ENCODE measurements around the gene XRCC1.
"Not testable (repeated sequence)": the region's sequence is repeated elsewhere in the genome, so short reads cannot be mapped to it uniquely, and the experiment has no call there.

Gene XRCC1

GRCh38 chr19:43599635-43600295 lies 24.4 kb upstream of the XRCC1 start:
- no peak for DNase-seq

DNA sequence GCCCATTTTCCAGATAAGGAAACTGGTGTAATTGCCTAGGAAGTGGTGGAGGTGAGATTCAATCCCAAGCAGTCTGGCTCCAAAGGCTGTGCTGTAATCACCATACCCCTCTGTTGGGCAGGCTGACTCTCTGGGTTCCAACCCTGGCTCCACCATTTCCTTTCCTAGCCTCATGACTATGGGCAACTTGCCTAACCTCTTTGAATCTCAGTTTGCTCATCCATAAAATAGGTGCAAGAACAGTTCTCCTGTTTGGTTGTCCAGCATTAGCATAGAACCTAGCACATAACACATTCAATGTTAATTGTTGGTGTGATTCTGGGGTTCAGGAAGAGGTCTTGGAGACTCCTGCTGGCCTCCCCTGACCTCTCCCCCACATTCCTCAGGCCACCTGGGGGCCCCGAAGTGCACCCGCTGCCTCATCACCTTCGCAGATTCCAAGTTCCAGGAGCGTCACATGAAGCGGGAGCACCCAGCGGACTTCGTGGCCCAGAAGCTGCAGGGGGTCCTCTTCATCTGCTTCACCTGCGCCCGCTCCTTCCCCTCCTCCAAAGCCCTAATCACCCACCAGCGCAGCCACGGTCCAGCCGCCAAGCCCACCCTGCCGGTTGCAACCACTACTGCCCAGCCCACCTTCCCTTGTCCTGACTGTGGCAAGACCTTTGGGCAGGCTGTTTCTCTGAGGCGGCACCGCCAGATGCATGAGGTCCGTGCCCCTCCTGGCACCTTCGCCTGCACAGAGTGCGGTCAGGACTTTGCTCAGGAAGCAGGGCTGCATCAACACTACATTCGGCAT lies 23.3 kb upstream of the XRCC1 start:
- no peak for DNase-seq

- DNase-seq: no peak
These were observed 22.5 kb upstream of the XRCC1 start for GRCh38 chr19:43597876-43598275.

DNA sequence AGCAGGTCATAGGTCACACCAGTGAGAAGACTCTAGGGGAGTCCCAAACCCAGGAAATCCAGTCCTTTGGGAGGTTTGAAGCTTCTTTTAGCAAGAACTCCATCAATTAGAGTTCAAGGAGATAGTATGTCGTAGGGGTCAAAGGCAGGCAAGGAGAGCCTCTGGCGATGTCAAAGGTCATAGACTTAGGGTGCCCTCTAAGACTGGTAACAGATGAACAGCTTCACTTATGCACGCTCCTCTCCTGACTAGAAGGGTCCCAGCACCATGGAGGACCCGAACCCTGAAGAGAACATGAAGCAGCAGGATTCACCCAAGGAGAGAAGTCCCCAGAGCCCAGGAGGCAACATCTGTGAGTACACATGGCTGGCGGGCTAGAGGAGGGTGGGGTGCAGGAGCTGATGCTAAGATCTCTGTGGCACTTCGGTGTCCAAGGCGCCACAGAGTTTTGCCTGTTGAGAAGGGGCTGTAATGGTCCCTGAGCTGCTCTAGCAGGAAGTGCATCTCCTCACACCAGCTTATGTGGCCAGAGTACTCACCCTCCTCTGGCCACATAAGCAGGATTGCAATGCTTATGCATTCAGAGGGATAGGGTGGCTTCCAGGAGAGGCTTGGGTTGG lies 21.6 kb upstream of the XRCC1 start:
- peak; percentile 22 to 32 for DNase-seq

DNA sequence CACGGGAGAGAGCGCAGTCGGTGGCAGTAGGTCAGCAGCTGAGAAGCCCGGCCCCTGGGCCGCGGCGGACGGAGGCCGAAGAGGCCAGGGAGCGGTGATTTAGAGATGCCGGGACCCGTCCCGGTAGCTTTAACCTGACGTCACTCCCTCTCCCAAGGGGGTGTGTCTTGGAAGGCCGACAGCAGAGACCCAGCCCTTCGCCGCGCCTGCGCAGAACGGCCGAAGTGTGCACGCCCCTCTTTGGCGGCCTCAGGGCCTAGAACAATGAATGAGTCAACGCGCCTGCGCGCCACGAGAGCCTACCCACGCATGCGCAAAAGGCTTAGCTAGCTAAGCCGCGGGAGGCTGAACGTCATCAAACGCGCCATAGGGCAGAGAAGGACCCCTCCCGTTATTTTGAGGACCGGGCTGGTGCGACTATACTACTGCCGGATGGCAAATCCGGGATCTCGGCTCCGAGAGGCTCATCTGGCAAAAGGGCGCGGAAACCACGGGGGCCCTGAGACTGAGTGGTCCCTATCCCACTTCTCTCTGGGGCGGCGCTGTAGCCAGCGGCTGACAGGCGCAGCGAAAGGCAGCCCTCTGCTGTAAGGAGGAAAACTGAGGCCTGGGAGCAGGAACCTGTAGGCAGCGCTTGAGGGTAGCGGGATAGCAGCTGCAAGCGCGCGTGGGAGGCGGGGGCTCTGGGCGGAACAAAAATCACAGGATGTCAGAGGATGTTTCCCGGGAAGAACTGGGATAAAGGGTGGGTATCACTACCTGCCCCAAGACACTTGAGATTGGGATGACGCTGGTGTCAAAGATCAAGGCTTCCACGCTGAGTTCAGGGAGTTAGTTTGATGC lies 20.9 kb upstream of the XRCC1 start, which contains the start of the genes IRGQ and ZNF576:
IRGQ (minus strand) TSS at position 136 of the 843 bp plus-strand sequence. CDS start 796 bp downstream, outside the sequence.
ZNF576 (plus strand) TSS at position 597 of the 843 bp plus-strand sequence. CDS start 514 bp downstream, outside the sequence.
- DNase-seq: peak; percentile 100

DNA sequence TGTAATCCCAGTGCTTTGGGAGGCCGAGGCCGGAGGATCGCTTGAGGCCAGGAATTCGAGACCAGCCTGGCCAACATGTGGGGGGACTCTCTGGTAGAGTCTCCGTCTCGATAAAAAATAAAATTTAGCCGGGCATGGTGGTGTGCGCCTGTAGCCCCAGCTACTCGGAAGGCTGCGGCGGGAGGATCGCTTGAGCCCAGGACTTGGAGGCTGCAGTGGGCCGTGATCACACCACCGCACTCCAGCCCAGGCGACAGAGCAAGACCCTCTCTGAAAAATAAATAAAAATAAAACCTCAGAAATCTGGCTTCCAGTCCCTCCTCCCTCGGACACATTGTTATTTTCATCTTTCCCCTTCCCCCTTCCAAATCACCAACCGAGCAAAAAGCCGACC lies 20.3 kb upstream of the XRCC1 start:
- DNase-seq: no peak

GRCh38 chr19:43594710-43595604 lies 19.6 kb upstream of the XRCC1 start:
- DNase-seq: peak; percentile 79 to 84

GRCh38 chr19:43594081-43594697 lies 18.9 kb upstream of the XRCC1 start:
- no peak for DNase-seq

DNA sequence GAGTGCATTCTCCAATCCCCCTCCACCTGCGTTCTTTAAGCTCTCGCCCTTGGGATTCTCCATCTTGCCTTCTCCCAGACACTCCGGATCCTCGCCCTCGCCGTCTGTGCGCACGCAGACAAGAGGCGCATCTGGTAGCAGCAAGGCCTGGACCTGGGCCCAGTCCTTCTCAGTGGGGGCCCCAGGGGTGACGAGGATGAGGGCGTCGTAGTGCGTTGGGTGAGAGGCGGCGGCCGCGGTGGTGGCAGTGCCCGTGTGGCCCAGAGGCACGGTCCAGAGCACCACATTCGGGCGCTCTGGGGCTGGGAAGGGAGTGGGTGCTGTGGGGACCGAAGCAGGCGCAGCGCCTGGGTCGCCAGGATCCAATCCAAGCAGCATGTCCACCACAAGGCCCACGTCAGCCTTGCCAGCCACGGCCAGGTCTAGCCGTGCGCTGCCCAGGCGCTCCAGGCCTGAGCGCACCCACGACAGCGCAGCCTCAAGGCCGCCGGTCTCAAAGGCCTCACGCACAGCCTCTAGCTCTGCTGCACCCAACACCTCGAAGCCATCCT lies 17.5 kb upstream of the XRCC1 start:
- no peak for DNase-seq

GRCh38 chr19:43591904-43592772 lies 16.8 kb upstream of the XRCC1 start:
- DNase-seq: no peak

- DNase-seq: no peak
These were observed 14.4 kb upstream of the XRCC1 start for GRCh38 chr19:43589678-43590077.

DNA sequence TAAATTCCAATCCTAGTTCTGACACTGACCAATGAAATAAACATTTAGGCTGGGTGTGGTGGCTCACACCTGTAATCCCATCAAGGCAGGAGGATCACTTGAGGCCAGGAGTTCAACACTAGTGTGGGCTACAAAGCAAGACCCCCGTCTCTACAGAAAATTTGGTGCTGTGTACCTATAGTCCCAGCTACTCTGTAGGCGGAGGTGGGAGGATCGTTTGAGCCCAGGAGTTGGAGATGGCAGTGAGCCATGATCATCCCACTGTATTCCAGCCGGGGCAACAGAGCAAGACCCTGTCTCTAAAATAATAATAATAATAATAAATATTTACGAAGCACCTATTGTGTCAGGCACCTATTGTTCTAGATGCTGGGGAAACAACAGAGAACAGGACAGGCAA lies 13.9 kb upstream of the XRCC1 start:
- no peak for DNase-seq

GRCh38 chr19:43587029-43587428 lies 11.7 kb upstream of the XRCC1 start:
- DNase-seq: not testable (repeated sequence)

GRCh38 chr19:43586346-43586745 lies 11.0 kb upstream of the XRCC1 start:
- DNase-seq: no peak

- no peak for DNase-seq
These were observed 9.2 kb upstream of the XRCC1 start for GRCh38 chr19:43584484-43584883.

GRCh38 chr19:43582495-43582894 lies 7.2 kb upstream of the XRCC1 start:
- no peak for DNase-seq

DNA sequence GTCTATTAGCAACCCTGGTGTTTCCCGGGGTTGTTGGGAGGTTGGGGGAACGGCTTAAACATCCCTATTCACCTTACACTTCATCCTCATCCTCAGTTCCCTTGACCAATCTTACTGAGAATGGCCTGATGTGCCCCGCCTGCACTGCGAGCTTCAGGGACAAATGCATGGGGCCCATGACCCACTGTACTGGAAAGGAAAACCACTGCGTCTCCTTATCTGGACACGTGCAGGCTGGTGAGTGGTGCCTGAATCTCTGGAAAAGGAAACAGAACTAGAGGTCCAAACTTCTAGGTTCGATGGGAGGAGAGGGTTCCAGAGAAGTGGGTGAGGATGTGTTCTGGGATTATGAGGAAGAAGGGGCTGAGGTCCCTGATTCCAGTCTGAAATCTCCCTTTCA lies 6.1 kb upstream of the XRCC1 start:
- no peak for DNase-seq

DNA sequence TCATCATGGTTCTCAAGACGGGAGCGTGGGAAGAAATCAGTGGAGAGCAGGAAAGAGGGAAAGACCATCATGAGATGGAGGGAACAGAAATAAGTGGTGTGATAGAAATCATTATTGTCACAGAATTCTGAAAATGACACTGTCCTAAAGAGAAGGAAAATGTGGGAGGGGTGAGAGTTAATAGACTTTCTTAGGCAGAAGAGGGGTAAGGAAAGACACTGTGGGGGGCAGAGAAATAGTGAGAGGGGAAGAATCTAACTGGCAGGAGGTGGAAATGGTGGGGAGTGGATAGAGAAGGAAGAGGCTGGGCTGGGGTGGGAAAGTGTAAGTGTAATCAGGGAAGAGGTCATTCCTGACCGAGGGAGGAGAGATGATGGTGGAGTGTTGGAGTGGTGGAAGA lies 3.5 kb upstream of the XRCC1 start:
- no peak for DNase-seq

DNA sequence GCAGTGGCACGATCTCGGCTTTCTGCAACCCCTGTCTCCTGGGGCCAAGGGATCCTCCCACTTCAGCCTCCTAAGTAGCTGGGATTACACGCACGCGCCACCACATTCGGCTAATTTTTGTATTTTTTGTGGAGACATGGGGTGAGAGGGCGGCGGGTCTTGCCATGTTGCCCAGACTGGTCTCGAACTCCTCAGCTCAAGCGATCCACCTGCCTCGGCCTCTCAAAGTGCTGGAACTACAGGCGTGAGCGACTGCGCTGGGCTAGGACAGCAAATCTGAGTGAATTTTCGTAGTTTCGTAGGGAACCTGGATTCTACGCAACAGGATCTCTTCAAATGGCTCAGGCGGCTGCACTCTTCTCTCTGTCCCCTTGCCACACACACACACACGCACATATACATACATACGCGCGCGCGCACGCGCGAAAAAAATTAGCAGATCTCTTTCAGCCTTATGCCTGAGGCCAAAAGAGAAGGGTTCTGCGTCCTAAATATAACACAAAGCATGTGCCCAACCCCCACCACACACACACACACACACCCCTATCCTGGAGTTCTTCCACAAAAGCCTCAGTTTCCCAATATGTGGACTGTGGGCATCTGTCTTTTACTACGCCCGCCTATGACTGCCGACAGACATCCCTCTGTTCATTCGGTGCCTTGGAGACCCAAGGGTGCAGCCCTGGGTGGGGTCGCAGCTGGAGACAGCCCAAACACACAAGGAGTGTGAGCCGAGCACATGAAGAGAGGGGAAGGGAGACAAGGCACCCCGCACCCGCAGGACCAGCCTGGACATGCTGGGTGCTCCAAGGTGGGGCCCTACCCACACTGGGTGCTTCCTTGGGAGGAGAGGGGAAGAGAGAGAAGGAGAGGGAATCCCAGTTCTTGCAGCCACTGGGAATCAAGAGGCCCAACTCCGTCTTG lies 890 bp upstream of the XRCC1 start:
- DNase-seq: no peak
